ENCODE measurements around the gene NTRK2. TPM values are rescaled to one million over a fixed set of nuclear protein-coding genes. Genes with fewer than 3 reads are reported as not detected.

Gene NTRK2
- total RNA-seq, 1 experiment from 2014 or later, result 0.06 TPM

DNA sequence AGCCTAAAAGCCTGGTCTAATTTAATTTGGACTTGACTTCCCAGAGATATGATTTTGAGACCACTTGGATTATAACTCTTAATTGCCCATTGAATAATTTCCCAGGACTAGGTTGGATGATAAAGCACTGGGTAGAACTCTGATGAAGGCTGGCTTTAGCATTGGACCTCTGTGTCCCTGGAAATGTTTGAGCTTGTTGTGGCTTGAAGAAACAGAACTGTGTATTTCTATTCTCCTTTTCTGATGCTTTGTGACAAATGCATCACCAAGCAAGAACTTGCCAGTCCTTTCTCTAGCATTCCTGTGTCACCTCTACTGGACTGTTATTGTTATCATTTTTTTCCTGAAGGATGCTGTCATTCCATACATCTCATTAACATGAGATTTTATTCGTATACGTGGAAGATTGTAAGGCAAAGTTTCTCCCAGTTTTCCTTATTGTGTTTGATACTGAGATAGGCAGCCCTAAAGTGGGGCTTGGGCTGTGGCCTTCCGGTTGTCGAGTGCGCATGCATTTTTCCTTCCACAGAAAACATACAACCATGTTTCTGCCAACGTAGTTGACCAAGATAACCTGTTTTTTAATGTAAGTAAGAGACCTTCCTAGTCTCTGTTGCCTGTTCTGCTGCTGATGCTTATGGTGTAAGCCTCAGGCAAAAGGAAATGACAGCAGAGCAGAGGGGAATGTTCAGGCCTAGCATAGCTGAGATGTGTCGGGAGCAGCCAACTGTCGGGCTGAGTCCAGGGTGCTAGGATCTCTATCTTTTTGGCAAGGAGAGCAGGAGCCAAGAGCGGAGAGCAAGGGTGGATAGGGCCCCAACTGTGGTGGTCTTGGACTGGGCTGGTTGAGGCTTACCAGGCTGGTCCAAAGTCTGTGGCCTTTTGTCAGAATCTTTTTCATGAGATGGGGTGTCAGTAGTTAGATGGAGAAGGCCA lies 2.3 kb downstream of the NTRK2 start:
- no peak for DNase-seq (ENCODE audit: low spot score)
- intact Hi-C loops (cut with micrococcal nuclease; ENCODE audit: unreplicated experiment), result no loop called here
- ChIA-PET CTCF (no interaction called here), POLR2A (ENCODE audit: low non-redundant PET) (no interaction called here)
- peaks cover 79% of the 10 kb centered on the region for H3K27me3 ChIP-seq (replicated peaks; ENCODE audit: insufficient read depth, low read depth, low read length, poor library complexity)
- H3K4me1 ChIP-seq (ENCODE audit: insufficient read depth, low read length, poor library complexity, severe bottlenecking), result peaks cover 5% of the 10 kb centered on the region
- no peak overlapping the region for H3K4me3 ChIP-seq (ENCODE audit: low read depth, low read length, poor library complexity, severe bottlenecking)
- no peak for TF ChIP-seq EZH2 (IDR thresholded peaks at IDR 0.05; ENCODE audit: borderline replicate concordance, low read depth, low read length, poor library complexity, severe bottlenecking)
- TF ChIP-seq CTCF (conservative IDR thresholded peaks at IDR 0.05; ENCODE audit: low read depth, low read length), result no peak
- no peaks in the 10 kb centered on the region for H3K36me3 ChIP-seq (ENCODE audit: insufficient read depth, low read length, poor library complexity, severe bottlenecking)
- BruUV-seq (replicated peaks), result no TSS peak
- H3K9me3 ChIP-seq (ENCODE audit: low read depth, low read length, poor library complexity, severe bottlenecking), result no peaks in the 10 kb centered on the region
- no peak overlapping the region for H3K27ac ChIP-seq (ENCODE audit: low read depth, low read length, poor library complexity, severe bottlenecking)

GRCh38 chr9:84673806-84674205 lies 4.3 kb downstream of the NTRK2 start:
- BruUV-seq (replicated peaks), result no TSS peak
- Histone ChIP-seq H3K9me3 (ENCODE audit: low read depth, low read length, poor library complexity, severe bottlenecking) (no peaks in the 10 kb centered on the region), H3K27ac (ENCODE audit: low read depth, low read length, poor library complexity, severe bottlenecking) (no peak overlapping the region), H3K36me3 (ENCODE audit: insufficient read depth, low read length, poor library complexity, severe bottlenecking) (no peaks in the 10 kb centered on the region), H3K4me3 (ENCODE audit: low read depth, low read length, poor library complexity, severe bottlenecking) (no peak overlapping the region), H3K4me1 (ENCODE audit: insufficient read depth, low read length, poor library complexity, severe bottlenecking) (no peaks in the 10 kb centered on the region), H3K27me3 (replicated peaks; ENCODE audit: insufficient read depth, low read depth, low read length, poor library complexity) (peaks cover 59% of the 10 kb centered on the region)
- intact Hi-C loops (cut with micrococcal nuclease; ENCODE audit: unreplicated experiment), result no loop called here
- CTCF ChIA-PET, result no interaction called here
- POLR2A ChIA-PET (ENCODE audit: low non-redundant PET), result no interaction called here
- TF ChIP-seq EZH2 (IDR thresholded peaks at IDR 0.05; ENCODE audit: borderline replicate concordance, low read depth, low read length, poor library complexity, severe bottlenecking) (no peak), CTCF (conservative IDR thresholded peaks at IDR 0.05; ENCODE audit: low read depth, low read length) (no peak)
- no peak for DNase-seq (ENCODE audit: low spot score)

DNA sequence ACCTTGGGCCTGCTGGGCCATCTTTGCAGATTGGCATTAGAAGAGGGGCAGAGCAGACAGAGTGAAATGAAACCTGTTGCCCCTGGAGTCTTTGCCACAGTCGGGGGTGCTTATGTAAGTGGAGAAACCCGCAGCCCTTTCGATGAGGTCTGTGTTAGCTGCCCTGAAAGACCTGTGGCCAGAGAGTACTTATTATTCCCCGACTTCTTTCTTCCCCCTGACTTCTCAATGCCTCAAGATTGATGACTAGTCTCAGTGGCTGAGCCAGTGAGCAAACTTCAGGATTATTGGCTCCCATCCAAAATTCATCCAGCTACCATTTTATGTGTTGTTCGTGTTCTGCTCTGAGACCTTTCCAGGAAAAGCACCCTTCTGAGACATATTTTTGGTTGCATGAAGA lies 7.6 kb downstream of the NTRK2 start:
- no peak for DNase-seq (ENCODE audit: low spot score)
- intact Hi-C loops (cut with micrococcal nuclease; ENCODE audit: unreplicated experiment), result no loop called here
- Histone ChIP-seq H3K27me3 (replicated peaks; ENCODE audit: insufficient read depth, low read depth, low read length, poor library complexity) (peaks cover 29% of the 10 kb centered on the region), H3K4me3 (ENCODE audit: low read depth, low read length, poor library complexity, severe bottlenecking) (no peak overlapping the region), H3K36me3 (ENCODE audit: insufficient read depth, low read length, poor library complexity, severe bottlenecking) (no peaks in the 10 kb centered on the region), H3K27ac (ENCODE audit: low read depth, low read length, poor library complexity, severe bottlenecking) (no peak overlapping the region), H3K9me3 (ENCODE audit: low read depth, low read length, poor library complexity, severe bottlenecking) (no peaks in the 10 kb centered on the region), H3K4me1 (ENCODE audit: insufficient read depth, low read length, poor library complexity, severe bottlenecking) (no peaks in the 10 kb centered on the region)
- POLR2A ChIA-PET (ENCODE audit: low non-redundant PET), result interaction anchor here (0.6 kb wide), 1 partner anchor 160 kb away, joined by 3 read pairs; no protein-coding TSS in a partner anchor
- CTCF ChIA-PET, result interaction anchor here (0.9 kb wide), 1 partner anchor 19 kb away, joined by 4 read pairs; no protein-coding TSS in a partner anchor
- TF ChIP-seq CTCF (conservative IDR thresholded peaks at IDR 0.05; ENCODE audit: low read depth, low read length), result no peak
- BruUV-seq (replicated peaks), result no TSS peak

Data from A673 (cell line).